GM13976 (cell line): Measurements from ENCODE around the gene PARN.

ENCODE experiments used
- DNase-seq: peaks from one replicate; pipeline ENCODE4 v3.0.0; 2012; ENCODE audit warnings: low spot score
- in situ Hi-C: fragments of 300-500 bp; cut with MboI; formaldehyde crosslinking; loops from one replicate; pipeline ENCODE4 v1.12.0; 2022; ENCODE audit warnings: low sequenced_read_pairs, mixed read lengths, inconsistent platforms; ENCODE audit not compliant: unreplicated experiment
- TF ChIP-seq, protein P1 (sequence below): IDR thresholded peaks from 2 replicates; pipeline ENCODE4 v1.5.1; 2012; ENCODE audit warnings: borderline replicate concordance, mild to moderate bottlenecking; ENCODE audit not compliant: insufficient read depth; ENCODE audit errors: extremely low read depth, missing control alignments, control extremely low read depth

The PARN gene

DNA sequence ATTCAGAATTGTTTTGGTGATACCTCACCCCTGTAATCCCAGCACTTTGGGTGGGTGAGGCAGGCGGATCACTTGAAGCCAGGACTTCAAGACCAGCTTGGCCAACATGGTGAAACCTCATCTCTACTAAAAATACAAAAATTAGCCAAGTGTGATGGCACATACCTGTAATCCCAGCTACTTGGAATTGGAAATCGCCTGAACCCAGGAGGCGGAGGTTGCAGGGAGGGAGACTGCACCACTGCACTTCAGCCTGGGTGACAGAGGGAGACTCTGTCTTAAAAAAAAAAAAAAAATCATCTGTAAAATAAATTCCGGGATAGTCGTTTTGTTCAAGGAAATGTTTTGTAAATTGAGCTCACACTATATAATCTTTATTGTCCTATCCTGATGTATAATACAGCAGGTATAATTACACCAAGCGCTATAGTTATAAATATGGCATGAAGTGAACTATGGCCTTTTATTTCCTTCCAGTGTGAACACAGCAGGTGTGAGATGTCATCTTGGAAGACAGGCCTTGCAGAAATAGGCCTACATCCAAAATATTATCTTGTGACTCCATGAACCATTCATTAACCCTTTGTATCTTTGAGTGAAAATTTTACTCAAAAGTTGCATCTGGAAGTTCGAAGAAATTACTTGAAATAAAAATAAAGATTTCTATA is 38.6 kb upstream of the PARN start:
- TF ChIP-seq, protein P1, sequence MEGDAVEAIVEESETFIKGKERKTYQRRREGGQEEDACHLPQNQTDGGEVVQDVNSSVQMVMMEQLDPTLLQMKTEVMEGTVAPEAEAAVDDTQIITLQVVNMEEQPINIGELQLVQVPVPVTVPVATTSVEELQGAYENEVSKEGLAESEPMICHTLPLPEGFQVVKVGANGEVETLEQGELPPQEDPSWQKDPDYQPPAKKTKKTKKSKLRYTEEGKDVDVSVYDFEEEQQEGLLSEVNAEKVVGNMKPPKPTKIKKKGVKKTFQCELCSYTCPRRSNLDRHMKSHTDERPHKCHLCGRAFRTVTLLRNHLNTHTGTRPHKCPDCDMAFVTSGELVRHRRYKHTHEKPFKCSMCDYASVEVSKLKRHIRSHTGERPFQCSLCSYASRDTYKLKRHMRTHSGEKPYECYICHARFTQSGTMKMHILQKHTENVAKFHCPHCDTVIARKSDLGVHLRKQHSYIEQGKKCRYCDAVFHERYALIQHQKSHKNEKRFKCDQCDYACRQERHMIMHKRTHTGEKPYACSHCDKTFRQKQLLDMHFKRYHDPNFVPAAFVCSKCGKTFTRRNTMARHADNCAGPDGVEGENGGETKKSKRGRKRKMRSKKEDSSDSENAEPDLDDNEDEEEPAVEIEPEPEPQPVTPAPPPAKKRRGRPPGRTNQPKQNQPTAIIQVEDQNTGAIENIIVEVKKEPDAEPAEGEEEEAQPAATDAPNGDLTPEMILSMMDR: no peak
- no peak for DNase-seq
- in situ Hi-C loops: no loop called here

DNA sequence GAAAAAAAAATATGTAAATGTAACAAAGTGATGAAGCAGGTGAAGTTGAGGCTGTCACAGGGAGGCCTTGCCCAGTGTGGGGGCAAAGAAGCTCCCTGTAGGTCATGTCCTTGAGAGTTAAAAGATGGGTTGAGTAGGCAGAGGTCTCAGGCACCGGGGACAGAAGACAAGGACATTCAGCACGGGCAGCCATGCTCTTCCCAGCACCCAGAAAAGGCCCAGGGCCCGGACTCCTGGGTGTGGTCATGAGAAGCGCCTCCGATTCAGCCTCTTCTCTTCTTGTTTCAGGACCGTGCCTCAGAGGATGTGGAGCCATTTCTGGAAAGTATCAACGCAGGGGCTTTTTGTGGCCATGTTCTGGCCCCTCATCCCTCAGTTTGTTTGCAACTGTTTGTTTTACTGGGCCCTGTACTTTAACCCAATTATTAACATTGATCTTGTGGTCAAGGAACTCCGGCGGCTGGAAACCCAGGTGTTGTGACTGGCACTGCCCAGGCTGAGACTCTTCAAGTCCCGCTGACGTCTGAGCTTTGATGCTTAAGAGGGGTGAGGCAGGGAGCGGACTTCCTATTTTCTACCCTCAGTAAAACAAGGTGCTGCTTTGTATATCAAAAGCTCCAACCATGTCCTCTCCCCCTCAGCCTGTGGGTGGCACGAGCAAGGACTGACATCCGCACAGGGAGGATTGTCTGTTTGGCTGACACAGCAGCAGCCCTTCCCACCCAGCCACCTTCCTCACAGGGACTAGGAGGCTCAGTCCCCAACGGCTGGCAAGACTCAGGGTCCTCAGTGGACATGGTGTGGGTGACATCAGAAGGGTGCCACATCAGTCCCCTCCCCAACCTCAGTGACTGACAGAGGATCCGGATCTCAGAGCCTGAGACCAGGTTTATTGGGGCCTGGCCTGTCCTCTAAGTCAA is 37.5 kb upstream of the PARN start:
- no peak for DNase-seq
- in situ Hi-C loops: no loop called here
- TF ChIP-seq, protein P1: no peak

DNA sequence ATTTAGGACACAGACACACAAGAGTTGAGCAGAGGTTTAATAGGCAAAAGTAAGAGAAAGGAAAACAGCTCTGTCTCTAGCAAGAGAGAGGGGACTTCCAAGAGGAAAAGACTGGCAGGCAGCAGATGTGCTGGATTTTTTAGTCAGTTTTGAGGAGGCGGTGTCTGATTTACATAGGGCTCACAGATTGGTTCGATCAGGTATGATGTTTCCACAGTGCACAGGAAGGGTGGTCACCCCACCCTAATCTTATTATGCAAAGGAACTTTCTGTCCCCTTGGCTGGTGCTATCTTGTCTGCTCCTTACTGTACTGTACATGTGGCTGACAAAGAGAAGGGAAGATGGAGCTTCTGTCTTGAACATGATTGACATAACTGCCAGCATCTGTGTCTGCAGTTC is 28.0 kb upstream of the PARN start:
- TF ChIP-seq, protein P1: no peak
- in situ Hi-C loops: no loop called here
- DNase-seq: peak; percentile 65

DNA sequence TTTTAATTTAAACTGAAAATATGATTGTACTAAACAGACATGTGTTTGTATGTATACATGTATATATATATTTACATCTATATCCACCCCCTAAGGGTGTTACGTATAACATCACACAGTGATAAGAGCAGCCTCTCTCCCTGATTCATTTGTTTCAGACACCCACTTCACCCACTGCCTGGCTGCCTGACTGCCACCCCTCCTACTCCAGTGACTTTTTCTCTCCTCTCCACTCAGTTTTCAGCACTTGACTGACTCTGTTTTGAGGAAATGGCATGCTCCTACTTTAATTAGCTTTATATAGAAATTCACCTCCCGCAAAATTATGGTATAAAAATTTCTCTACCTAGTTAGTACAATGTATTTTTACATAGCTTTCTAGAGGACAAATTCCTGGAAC is 22.7 kb upstream of the PARN start:
- TF ChIP-seq, protein P1: no peak
- in situ Hi-C loops: no loop called here
- no peak for DNase-seq

DNA sequence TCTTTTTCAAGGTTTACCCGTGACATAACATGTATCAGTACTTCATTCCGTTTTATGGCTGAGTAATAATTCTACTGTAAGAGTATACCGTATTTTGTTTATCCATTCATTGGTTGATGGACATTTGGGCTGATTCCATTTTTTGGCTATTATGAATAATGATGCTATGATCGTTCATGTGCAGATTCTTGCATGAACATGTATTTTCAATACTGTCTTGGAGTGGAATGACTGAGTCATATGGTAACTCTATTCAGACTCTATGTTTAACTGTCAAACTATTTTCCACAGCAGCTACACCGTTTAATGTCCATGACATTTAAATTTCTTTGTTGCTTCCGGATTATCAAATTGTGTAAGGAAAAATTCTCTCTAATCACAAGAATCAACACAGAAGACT is 20.6 kb upstream of the PARN start:
- TF ChIP-seq, protein P1: no peak
- in situ Hi-C loops: no loop called here
- DNase-seq: no peak

DNA sequence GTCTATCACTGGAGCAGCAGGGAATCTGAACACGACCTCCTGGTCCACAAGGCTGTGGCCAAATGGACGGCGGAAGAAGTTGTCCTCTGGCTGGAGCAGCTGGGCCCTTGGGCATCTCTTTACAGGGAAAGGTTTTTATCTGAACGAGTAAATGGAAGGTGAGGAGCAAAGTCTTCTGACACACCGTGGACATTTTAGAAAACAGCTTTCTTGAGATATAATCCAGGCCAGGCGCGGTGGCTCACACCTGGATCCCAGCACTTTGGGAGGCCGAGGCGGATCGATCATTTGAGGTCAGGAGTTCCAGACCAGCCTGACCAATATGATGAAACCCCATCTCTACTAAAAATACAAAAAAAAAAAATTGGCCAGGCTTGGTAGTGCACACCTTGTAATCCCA is 19.8 kb upstream of the PARN start:
- DNase-seq: no peak
- in situ Hi-C loops: no loop called here
- TF ChIP-seq, protein P1: no peak
